ENCODE data around the gene THADA. TPM values are rescaled to one million over a fixed set of nuclear protein-coding genes. Genes with fewer than 3 reads are reported as not detected.

The THADA gene
- total and polyA plus RNA-seq, 2 donors = 11.8 to 20.6 TPM

DNA sequence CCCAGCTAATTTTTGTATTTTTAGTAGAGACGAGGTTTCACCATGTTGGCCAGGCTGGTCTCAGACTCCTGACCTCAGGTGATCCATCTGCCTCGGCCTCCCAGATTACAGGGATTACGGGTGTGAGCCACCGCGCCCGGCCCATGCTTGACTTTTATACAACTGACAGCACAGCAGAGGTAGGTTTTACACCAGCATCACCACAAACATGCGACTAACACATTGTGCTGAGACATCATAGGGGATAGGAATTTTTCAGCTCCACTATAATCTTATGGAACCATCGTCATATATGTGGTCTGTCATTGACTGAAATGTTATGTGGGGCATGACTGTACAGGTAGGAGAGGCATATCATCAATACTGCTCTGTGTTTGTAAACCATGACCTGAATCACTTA, 122.1 kb downstream of the THADA start:
- Histone ChIP-seq H3K27me3 (ENCODE audit: control insufficient read depth in 2 of 2, insufficient read depth in 1 of 2, low read length in 1 of 2) (no peaks in the 10 kb centered on the region), H3K9me3 (ENCODE audit: control insufficient read depth in 2 of 2, insufficient read depth in 1 of 2, low read length in 1 of 2) (no peaks in the 10 kb centered on the region), H3K4me1 (ENCODE audit: control insufficient read depth in 2 of 2, insufficient read depth in 2 of 2, low read length in 2 of 2) (no peaks in the 10 kb centered on the region), H3K4me3 (ENCODE audit: low read length in 2 of 2) (no peak overlapping the region), H3K36me3 (ENCODE audit: control insufficient read depth in 2 of 2, insufficient read depth in 2 of 2, low read length in 1 of 2) (no peaks in the 10 kb centered on the region), H3K27ac (ENCODE audit: low read depth in 1 of 2, low read length in 1 of 2) (no peak overlapping the region)
- WGBS = 89% methylated on average over 8 of the region's 8 CpGs
- no peak for DNase-seq (ENCODE audit: low read depth in 6 of 9, low spot score in 9 of 9)

- H3K27ac ChIP-seq (ENCODE audit: low read depth in 1 of 2, low read length in 1 of 2) = no peak overlapping the region
- DNase-seq (ENCODE audit: low read depth in 6 of 9, low spot score in 9 of 9) = no peak
- no peaks in the 10 kb centered on the region for H3K4me1 ChIP-seq (ENCODE audit: control insufficient read depth in 2 of 2, insufficient read depth in 2 of 2, low read length in 2 of 2)
- H3K9me3 ChIP-seq (ENCODE audit: control insufficient read depth in 2 of 2, insufficient read depth in 1 of 2, low read length in 1 of 2) = no peaks in the 10 kb centered on the region
- no peak overlapping the region for H3K4me3 ChIP-seq (ENCODE audit: low read length in 2 of 2)
- no peaks in the 10 kb centered on the region for H3K27me3 ChIP-seq (ENCODE audit: control insufficient read depth in 2 of 2, insufficient read depth in 1 of 2, low read length in 1 of 2)
- no peaks in the 10 kb centered on the region for H3K36me3 ChIP-seq (ENCODE audit: control insufficient read depth in 2 of 2, insufficient read depth in 2 of 2, low read length in 1 of 2)
- WGBS = 95% methylated on average over 3 of the region's 3 CpGs
Measured at GRCh38 chr2:43472527-43473194, 123.2 kb downstream of the THADA start.

- Histone ChIP-seq H3K27me3 (ENCODE audit: control insufficient read depth in 2 of 2, insufficient read depth in 1 of 2, low read length in 1 of 2) (no peaks in the 10 kb centered on the region), H3K27ac (ENCODE audit: low read depth in 1 of 2, low read length in 1 of 2) (no peak overlapping the region), H3K36me3 (ENCODE audit: control insufficient read depth in 2 of 2, insufficient read depth in 2 of 2, low read length in 1 of 2) (no peaks in the 10 kb centered on the region), H3K4me1 (ENCODE audit: control insufficient read depth in 2 of 2, insufficient read depth in 2 of 2, low read length in 2 of 2) (no peaks in the 10 kb centered on the region), H3K9me3 (ENCODE audit: control insufficient read depth in 2 of 2, insufficient read depth in 1 of 2, low read length in 1 of 2) (no peaks in the 10 kb centered on the region), H3K4me3 (ENCODE audit: low read length in 2 of 2) (no peak overlapping the region)
- 95% methylated on average over 3 of the region's 3 CpGs for WGBS
- no peak for DNase-seq (ENCODE audit: low read depth in 6 of 9, low spot score in 9 of 9)
Measured at GRCh38 chr2:43469713-43470112, 126.1 kb downstream of the THADA start.

GRCh38 chr2:43469094-43469493, 126.7 kb downstream of the THADA start:
- Histone ChIP-seq H3K27me3 (ENCODE audit: control insufficient read depth in 2 of 2, insufficient read depth in 1 of 2, low read length in 1 of 2) (no peaks in the 10 kb centered on the region), H3K9me3 (ENCODE audit: control insufficient read depth in 2 of 2, insufficient read depth in 1 of 2, low read length in 1 of 2) (no peaks in the 10 kb centered on the region), H3K4me1 (ENCODE audit: control insufficient read depth in 2 of 2, insufficient read depth in 2 of 2, low read length in 2 of 2) (no peaks in the 10 kb centered on the region), H3K27ac (ENCODE audit: low read depth in 1 of 2, low read length in 1 of 2) (no peak overlapping the region), H3K4me3 (ENCODE audit: low read length in 2 of 2) (no peak overlapping the region), H3K36me3 (ENCODE audit: control insufficient read depth in 2 of 2, insufficient read depth in 2 of 2, low read length in 1 of 2) (no peaks in the 10 kb centered on the region)
- WGBS = 95% methylated on average over 3 of the region's 3 CpGs
- DNase-seq (ENCODE audit: low read depth in 6 of 9, low spot score in 9 of 9) = no peak

DNA sequence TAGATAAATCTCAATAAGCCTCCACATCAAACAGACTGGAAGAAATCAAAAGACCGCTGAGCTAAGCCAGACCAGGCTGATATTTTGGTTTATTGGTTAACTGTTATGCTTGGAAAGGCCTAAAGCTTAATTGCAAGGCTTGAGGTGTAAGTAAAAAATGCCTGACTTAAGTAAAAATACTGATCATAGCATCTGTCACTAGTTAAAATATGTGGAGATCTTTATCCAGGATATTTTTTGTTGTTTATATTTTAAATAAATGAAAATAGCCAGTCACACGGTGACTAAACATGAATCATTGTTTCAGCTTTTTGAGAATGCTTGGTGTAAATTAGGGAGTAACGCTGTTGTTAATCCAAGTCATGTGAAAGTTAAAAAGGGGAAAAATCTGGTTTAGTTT, 127.9 kb downstream of the THADA start:
- Histone ChIP-seq H3K27ac (ENCODE audit: low read depth in 1 of 2, low read length in 1 of 2) (no peak overlapping the region), H3K27me3 (ENCODE audit: control insufficient read depth in 2 of 2, insufficient read depth in 1 of 2, low read length in 1 of 2) (no peaks in the 10 kb centered on the region), H3K9me3 (ENCODE audit: control insufficient read depth in 2 of 2, insufficient read depth in 1 of 2, low read length in 1 of 2) (no peaks in the 10 kb centered on the region), H3K36me3 (ENCODE audit: control insufficient read depth in 2 of 2, insufficient read depth in 2 of 2, low read length in 1 of 2) (no peaks in the 10 kb centered on the region), H3K4me1 (ENCODE audit: control insufficient read depth in 2 of 2, insufficient read depth in 2 of 2, low read length in 2 of 2) (peaks cover 0 to 3% of the 10 kb centered on the region in 2 donors), H3K4me3 (ENCODE audit: low read length in 2 of 2) (no peak overlapping the region)
- no peak for DNase-seq (ENCODE audit: low read depth in 6 of 9, low spot score in 9 of 9)
- WGBS = 95% methylated on average over 3 of the region's 3 CpGs

- Histone ChIP-seq H3K27ac (ENCODE audit: low read depth in 1 of 2, low read length in 1 of 2) (peak overlapping the region in 1 of 2 donors; percentile 37), H3K36me3 (ENCODE audit: control insufficient read depth in 2 of 2, insufficient read depth in 2 of 2, low read length in 1 of 2) (no peaks in the 10 kb centered on the region), H3K4me3 (ENCODE audit: low read length in 2 of 2) (no peak overlapping the region), H3K27me3 (ENCODE audit: control insufficient read depth in 2 of 2, insufficient read depth in 1 of 2, low read length in 1 of 2) (no peaks in the 10 kb centered on the region), H3K4me1 (ENCODE audit: control insufficient read depth in 2 of 2, insufficient read depth in 2 of 2, low read length in 2 of 2) (peaks cover 0 to 3% of the 10 kb centered on the region in 2 donors), H3K9me3 (ENCODE audit: control insufficient read depth in 2 of 2, insufficient read depth in 1 of 2, low read length in 1 of 2) (no peaks in the 10 kb centered on the region)
- 94% methylated on average over 2 of the region's 2 CpGs for WGBS
- DNase-seq (ENCODE audit: low read depth in 6 of 9, low spot score in 9 of 9) = no peak
Measured at GRCh38 chr2:43465234-43465633, 130.6 kb downstream of the THADA start.

GRCh38 chr2:43464590-43464989, 131.2 kb downstream of the THADA start:
- no peak overlapping the region for H3K4me3 ChIP-seq (ENCODE audit: low read length in 2 of 2)
- peaks cover 0 to 3% of the 10 kb centered on the region in 2 donors for H3K4me1 ChIP-seq (ENCODE audit: control insufficient read depth in 2 of 2, insufficient read depth in 2 of 2, low read length in 2 of 2)
- H3K9me3 ChIP-seq (ENCODE audit: control insufficient read depth in 2 of 2, insufficient read depth in 1 of 2, low read length in 1 of 2) = no peaks in the 10 kb centered on the region
- DNase-seq (ENCODE audit: low read depth in 6 of 9, low spot score in 9 of 9) = no peak
- no peak overlapping the region for H3K27ac ChIP-seq (ENCODE audit: low read depth in 1 of 2, low read length in 1 of 2)
- 93% methylated on average over 7 of the region's 7 CpGs for WGBS
- no peaks in the 10 kb centered on the region for H3K36me3 ChIP-seq (ENCODE audit: control insufficient read depth in 2 of 2, insufficient read depth in 2 of 2, low read length in 1 of 2)
- H3K27me3 ChIP-seq (ENCODE audit: control insufficient read depth in 2 of 2, insufficient read depth in 1 of 2, low read length in 1 of 2) = no peaks in the 10 kb centered on the region

DNA sequence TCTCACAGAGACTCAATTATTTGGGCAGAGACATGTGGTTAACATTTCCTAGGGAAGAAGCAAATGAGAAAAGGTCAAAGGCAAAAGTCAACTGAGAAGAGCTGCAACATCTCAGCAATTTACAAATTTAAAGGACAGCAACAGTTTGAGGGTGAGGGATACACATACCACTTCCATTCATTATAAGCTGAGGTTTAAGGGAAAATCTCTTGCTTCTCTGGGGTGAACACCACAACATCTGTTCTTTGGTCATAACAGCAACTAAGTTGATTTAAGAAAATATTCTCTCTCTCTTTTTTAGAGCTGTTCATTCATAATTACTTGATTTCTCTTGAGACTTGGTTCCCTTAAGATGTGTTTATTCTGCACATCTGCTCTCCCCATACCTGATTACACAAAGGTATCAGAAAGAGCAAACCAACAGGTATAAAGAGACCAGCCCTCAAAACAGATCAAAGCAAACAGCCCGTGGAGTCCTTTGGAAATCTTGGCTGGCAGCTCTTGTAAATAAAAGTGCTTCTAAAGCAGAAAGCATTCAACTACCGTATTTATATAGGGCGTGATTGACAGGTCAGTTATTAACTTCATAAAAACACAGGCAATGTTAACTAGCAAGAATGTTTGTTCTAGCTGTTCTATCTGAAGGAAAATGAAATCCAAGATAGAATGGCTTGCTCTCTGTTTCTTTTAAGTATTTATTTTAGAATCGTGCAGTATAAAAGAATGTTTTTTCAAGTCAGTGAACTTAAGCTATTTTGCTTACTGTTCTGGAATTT, 132.8 kb downstream of the THADA start:
- WGBS = 92% methylated on average over 4 of the region's 4 CpGs
- DNase-seq (ENCODE audit: low read depth in 6 of 9, low spot score in 9 of 9) = no peak
- Histone ChIP-seq H3K27me3 (ENCODE audit: control insufficient read depth in 2 of 2, insufficient read depth in 1 of 2, low read length in 1 of 2) (no peaks in the 10 kb centered on the region), H3K4me1 (ENCODE audit: control insufficient read depth in 2 of 2, insufficient read depth in 2 of 2, low read length in 2 of 2) (peaks cover 0 to 3% of the 10 kb centered on the region in 2 donors), H3K36me3 (ENCODE audit: control insufficient read depth in 2 of 2, insufficient read depth in 2 of 2, low read length in 1 of 2) (no peaks in the 10 kb centered on the region), H3K9me3 (ENCODE audit: control insufficient read depth in 2 of 2, insufficient read depth in 1 of 2, low read length in 1 of 2) (no peaks in the 10 kb centered on the region), H3K27ac (ENCODE audit: low read depth in 1 of 2, low read length in 1 of 2) (no peak overlapping the region), H3K4me3 (ENCODE audit: low read length in 2 of 2) (no peak overlapping the region)

DNA sequence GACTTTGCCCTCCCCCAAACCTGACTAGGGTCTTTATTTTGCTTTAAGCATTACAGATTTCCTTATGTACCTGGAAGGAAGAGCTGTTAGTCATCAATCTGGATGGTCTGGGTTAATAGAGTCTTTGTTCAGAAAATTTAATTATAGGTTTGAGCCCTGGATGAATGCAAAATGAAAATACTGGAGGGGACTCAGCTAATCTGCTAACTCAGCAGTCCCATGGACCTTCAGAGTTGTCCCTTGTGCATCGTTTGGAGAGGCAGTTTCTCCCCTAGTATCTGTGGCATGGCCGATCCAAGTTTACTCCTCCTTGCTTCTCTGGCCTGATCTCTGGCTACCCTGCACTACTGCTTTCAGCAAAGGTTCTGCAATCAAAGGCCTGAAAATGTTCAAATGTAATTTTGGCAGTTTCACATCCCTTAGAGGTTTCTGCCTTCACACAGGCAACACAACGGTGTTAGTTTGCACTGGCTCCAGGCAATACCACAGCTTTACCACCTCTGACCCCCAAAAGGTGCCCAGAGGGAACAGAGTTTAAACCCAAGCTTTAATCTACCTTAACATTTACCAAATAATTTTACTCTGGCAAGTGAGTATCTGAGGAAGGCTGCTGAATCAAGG, 134.3 kb downstream of the THADA start:
- Histone ChIP-seq H3K9me3 (ENCODE audit: control insufficient read depth in 2 of 2, insufficient read depth in 1 of 2, low read length in 1 of 2) (no peaks in the 10 kb centered on the region), H3K27me3 (ENCODE audit: control insufficient read depth in 2 of 2, insufficient read depth in 1 of 2, low read length in 1 of 2) (no peaks in the 10 kb centered on the region), H3K4me3 (ENCODE audit: low read length in 2 of 2) (no peak overlapping the region), H3K36me3 (ENCODE audit: control insufficient read depth in 2 of 2, insufficient read depth in 2 of 2, low read length in 1 of 2) (no peaks in the 10 kb centered on the region), H3K27ac (ENCODE audit: low read depth in 1 of 2, low read length in 1 of 2) (no peak overlapping the region), H3K4me1 (ENCODE audit: control insufficient read depth in 2 of 2, insufficient read depth in 2 of 2, low read length in 2 of 2) (peaks cover 0 to 3% of the 10 kb centered on the region in 2 donors)
- DNase-seq (ENCODE audit: low read depth in 6 of 9, low spot score in 9 of 9) = no peak
- WGBS = 85% methylated on average over 3 of the region's 3 CpGs
